ENCODE results near the gene SYNJ2BP.
A peak's percentile ranks its signal among the peaks of the same experiment; 100 is the strongest.
"Not testable (repeated sequence)": the region's sequence is repeated elsewhere in the genome, so short reads cannot be mapped to it uniquely, and the experiment has no call there.

The SYNJ2BP gene, protein sequence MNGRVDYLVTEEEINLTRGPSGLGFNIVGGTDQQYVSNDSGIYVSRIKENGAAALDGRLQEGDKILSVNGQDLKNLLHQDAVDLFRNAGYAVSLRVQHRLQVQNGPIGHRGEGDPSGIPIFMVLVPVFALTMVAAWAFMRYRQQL

GRCh38 chr14:70416725-70417349 is at the start of gene SYNJ2BP:
TSS of gene SYNJ2BP (minus strand) at chr14:70417090. CDS start at chr14:70416963, 127 bp downstream.
- DNase-seq: peak; percentile 75

DNA sequence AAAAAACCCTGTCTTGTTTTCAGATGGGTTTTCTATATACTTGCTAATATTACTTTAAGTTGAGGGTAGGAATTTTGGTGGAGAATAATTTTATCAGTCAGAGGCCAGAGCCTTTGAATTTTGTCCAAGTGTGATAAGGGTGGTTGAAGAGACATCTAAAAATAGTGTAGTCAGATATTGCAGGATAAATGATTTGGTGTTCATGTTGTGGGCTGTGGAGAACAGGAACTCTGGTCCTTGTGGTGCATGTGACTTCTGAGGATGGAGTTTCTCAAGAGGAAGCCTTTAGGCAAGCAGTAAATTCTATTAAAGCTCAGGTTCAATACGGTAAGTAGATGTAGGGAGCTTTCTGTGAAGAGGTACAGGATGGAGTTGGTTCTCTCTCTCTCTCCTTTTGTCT is 37.8 kb upstream of the SYNJ2BP start:
- DNase-seq: no peak

DNA sequence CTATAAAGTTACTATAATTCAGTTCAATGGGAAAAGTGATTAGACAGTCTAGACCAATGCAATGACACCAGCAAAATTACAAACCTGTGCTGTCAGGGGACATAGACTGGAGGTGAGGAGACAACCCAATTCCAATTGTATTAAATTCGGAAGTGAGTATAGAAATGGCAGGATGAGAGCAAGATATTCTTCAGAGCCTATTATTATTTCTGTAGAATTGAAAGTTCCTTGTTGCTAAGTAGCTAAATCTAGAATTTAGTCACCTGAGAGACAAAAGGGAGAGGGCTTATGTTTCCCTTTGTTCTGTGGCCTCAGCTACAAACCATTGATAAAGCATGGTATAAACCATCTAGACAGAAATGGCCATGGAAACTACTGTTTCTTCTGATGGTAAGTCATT is 35.0 kb upstream of the SYNJ2BP start, which contains the start of gene ADAM21:
Gene ADAM21 (plus strand): TSS at position 301 of the 400 bp plus-strand sequence. CDS start 5,326 bp downstream, outside the sequence.
- DNase-seq: no peak

GRCh38 chr14:70448633-70449340 is 31.9 kb upstream of the SYNJ2BP start:
- no peak for DNase-seq

DNA sequence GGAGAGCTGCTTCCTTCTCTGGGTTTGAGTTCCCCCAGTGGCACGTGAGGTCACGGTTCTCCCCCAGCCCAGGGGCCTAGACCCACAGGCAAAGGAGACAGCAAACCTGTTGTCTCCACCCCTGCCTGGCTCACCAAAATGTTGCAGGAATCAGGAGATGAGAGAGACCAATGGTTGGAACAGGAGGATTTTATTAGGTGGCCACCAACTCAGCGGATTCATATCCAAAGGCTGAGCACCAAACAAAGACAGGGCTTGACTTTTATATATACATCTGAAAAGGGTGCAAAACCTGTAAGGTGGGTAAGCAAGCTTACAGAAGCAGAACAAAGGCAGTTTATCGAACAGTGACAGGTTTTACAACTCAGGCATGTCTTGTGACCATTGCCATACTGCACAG is 25.9 kb upstream of the SYNJ2BP start:
- no peak for DNase-seq

GRCh38 chr14:70441641-70442040 is 24.8 kb upstream of the SYNJ2BP start:
- no peak for DNase-seq

- no peak for DNase-seq
Observed at GRCh38 chr14:70436867-70437266, 20.0 kb upstream of the SYNJ2BP start.

- DNase-seq: not testable (repeated sequence)
Observed at GRCh38 chr14:70426555-70426954, 9.7 kb upstream of the SYNJ2BP start.

DNA sequence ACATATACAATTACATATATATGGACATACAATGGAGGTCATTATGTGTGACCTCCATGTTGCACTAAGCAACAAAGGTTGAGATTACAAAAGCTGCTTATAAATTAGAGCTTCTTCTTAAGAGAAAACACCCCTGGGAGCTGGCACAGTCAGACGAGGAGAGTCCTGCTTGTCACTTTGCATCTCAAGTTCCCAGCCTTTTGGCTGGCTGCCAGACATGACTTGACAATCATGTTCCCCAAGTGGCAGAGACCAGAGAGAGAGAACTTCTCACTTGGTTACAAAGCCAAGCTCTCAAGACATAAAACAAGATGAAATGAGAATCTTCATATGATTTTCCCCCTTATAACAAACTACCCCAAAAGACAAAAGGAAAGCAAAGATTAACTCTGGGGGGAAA is 8.5 kb upstream of the SYNJ2BP start:
- DNase-seq: no peak

GRCh38 chr14:70422538-70422937 is 5.6 kb upstream of the SYNJ2BP start:
- DNase-seq: no peak

GRCh38 chr14:70419270-70419931 is 2.5 kb upstream of the SYNJ2BP start:
- DNase-seq: not testable (repeated sequence)

DNA sequence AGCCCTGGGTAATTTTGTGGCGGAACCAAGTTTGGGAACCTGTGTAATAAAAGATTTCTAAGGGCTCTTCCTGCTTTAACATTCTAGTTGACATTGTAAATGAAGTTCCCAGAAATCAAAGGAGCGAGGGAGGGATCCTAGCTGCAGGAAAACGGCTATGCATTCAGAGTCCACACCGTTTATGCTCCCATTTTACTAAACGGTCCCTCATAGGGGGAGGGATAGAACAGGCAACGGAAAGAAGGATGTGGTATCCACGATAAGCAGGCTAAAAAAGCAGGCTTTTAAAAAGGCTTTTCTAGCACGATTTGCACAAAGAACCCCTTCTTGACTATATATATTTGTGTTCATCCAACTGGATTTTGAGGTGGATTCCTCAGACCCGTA is 559 bp downstream of the SYNJ2BP start:
- no peak for DNase-seq

- DNase-seq: no peak
Observed at GRCh38 chr14:70415788-70416187, 1.1 kb downstream of the SYNJ2BP start.

DNA sequence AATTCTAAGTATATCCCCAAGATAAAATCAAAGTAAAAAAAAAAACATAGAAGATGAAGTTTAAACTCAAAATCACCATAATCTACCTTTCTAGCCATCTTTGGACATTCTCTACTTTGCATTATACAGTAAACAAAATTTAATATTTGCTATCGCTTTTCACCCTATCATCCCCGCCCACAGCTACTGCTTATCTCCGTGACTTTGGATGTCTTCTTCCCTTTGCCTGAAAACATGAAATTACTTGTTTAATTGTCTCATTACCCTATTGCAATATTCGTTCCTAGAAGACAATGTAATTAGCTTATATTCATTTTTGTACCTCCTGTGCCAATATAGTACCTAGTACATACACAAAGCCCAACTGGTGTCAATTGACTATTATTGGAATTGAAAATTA is 9.3 kb downstream of the SYNJ2BP start:
- DNase-seq: no peak

- not testable (repeated sequence) for DNase-seq
Observed at GRCh38 chr14:70406216-70406615, 10.7 kb downstream of the SYNJ2BP start.

- not testable (repeated sequence) for DNase-seq
Observed at GRCh38 chr14:70403335-70403734, 13.6 kb downstream of the SYNJ2BP start.

DNA sequence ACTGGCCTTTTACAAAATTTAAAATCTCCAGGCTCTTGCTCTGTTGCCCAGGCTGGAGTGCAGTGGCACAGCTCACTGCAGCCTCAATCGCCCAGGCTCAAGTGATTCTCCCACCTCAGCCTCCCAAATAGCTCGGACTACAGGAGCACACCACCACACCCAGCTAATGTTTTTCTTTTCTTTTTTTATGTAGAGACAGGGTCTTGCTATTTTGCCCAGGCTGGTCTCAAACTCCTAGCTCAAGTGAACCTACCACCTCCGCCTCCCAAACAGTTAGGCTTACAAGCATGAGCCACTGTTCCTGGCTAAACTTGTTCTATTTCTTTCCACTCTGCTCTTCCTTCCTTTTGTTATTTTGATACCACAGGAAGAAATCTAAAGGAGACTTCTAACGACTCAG is 15.2 kb downstream of the SYNJ2BP start:
- no peak for DNase-seq

GRCh38 chr14:70398706-70399431 is 18.0 kb downstream of the SYNJ2BP start:
- DNase-seq: no peak

DNA sequence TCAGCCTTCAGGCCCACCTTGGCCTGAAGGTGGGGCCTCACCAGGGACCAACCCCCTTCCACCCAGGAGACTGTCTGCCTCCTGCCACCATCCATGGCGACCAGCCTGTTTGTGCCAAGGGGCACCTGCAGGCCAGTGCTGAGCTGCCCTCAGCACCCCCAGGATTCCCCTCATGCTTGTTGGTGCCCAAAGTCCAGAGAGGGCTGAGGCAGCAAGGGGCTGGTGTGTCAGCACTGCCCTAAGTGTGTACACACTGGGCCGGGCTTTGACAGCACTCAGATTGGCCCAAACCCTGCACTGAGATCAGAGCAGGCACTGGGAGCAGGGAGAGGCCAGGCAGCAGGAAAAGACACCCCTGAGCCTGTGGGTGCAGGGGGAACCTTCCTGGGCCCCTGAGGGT is 18.6 kb downstream of the SYNJ2BP start:
- no peak for DNase-seq

DNA sequence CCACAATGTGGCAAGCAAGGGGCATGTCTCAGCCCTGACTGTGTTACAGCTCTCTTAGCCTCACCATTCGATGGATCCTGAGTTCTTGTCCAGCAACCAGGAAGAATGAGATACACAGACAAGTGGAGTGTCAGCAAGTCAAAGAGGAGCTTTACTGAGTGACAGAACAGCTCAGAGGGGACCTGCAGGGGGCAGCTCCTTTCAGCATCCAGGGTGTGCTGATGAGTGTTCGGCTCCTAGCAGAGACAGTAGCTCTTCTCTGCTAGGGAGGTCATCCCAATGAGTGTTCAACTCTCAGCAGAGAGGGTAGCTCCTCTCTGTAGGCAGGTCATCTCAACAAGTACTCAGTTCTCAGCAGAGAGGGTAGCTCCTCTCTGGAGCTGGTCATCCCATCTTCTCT is 19.1 kb downstream of the SYNJ2BP start:
- DNase-seq: no peak

- DNase-seq: no peak
Observed at GRCh38 chr14:70394674-70395306, 22.1 kb downstream of the SYNJ2BP start.

- no peak for DNase-seq
Observed at GRCh38 chr14:70392676-70393075, 24.2 kb downstream of the SYNJ2BP start.
